Trophoblast cell (in vitro differentiated cells and primary cell): ENCODE results near the gene MIER2.
"Not testable (repeated sequence)": the region's sequence is repeated elsewhere in the genome, so short reads cannot be mapped to it uniquely, and the experiment has no call there.

Experiments
- DNase-seq, 2 donors: peaks; one replicate each; pipeline ENCODE4 v3.0.0-alpha.2; 2016
- H2AFZ ChIP-seq: 2 replicates; pipeline ENCODE4 v1.6.1; 2013; ENCODE audit warnings: low read length, moderate library complexity, mild to moderate bottlenecking; ENCODE audit not compliant: insufficient read depth, poor library complexity
- H2AK5ac ChIP-seq: 2 replicates; pipeline ENCODE4 v1.6.1; 2013; ENCODE audit warnings: mild to moderate bottlenecking, low read length
- H2BK120ac ChIP-seq: 2 replicates; pipeline ENCODE4 v1.6.1; 2013; ENCODE audit warnings: low read length, mild to moderate bottlenecking, moderate library complexity; ENCODE audit not compliant: insufficient read depth, poor library complexity
- H2BK12ac ChIP-seq: 2 replicates; pipeline ENCODE4 v1.6.1; 2013; ENCODE audit warnings: mild to moderate bottlenecking, low read length, moderate library complexity
- H2BK5ac ChIP-seq: 2 replicates; pipeline ENCODE4 v1.6.1; 2013; ENCODE audit warnings: low read length, low read depth, moderate library complexity, mild to moderate bottlenecking; ENCODE audit not compliant: poor library complexity
- H3K14ac ChIP-seq: 2 replicates; pipeline ENCODE4 v1.6.1; 2013; ENCODE audit warnings: mild to moderate bottlenecking, low read length
- H3K18ac ChIP-seq: 2 replicates; pipeline ENCODE4 v1.6.1; 2013; ENCODE audit warnings: mild to moderate bottlenecking, low read length
- H3K23ac ChIP-seq: 2 replicates; pipeline ENCODE4 v1.6.1; 2013; ENCODE audit warnings: low read length
- H3K27ac ChIP-seq: 2 replicates; pipeline ENCODE4 v1.5.1; 2013; ENCODE audit warnings: low read depth, mild to moderate bottlenecking, inconsistent platforms, low read length, moderate library complexity
- H3K27me3 ChIP-seq: 2 replicates; pipeline ENCODE4 v1.6.1; 2013; ENCODE audit warnings: inconsistent platforms, mild to moderate bottlenecking, low read length, moderate library complexity; ENCODE audit not compliant: insufficient read depth
- H3K36me3 ChIP-seq, 2 experiments: 1 replicate in 1 of 2; 2 replicates in 1 of 2; pipeline ENCODE4 v1.6.1; 2013; ENCODE audit warnings: low read length in 2 of 2, mild to moderate bottlenecking in 2 of 2, moderate library complexity in 1 of 2; ENCODE audit not compliant: insufficient read depth in 2 of 2, control insufficient read depth in 1 of 2
- H3K4ac ChIP-seq: 2 replicates; pipeline ENCODE4 v1.6.1; 2013; ENCODE audit warnings: low read depth, mild to moderate bottlenecking, low read length, moderate library complexity
- H3K4me1 ChIP-seq, 2 experiments: 1 replicate in 1 of 2; 2 replicates in 1 of 2; pipeline ENCODE4 v1.6.1; 2013; ENCODE audit warnings: low read length in 2 of 2, mild to moderate bottlenecking in 2 of 2, moderate library complexity in 1 of 2; ENCODE audit not compliant: insufficient read depth in 2 of 2, control insufficient read depth in 1 of 2
- H3K4me2 ChIP-seq: 2 replicates; pipeline ENCODE4 v1.6.1; 2013; ENCODE audit warnings: inconsistent platforms, mild to moderate bottlenecking, low read length, moderate library complexity
- H3K4me3 ChIP-seq: 2 replicates; pipeline ENCODE4 v1.5.1; 2013; ENCODE audit warnings: mild to moderate bottlenecking, low read depth, low read length, inconsistent platforms
- H3K79me1 ChIP-seq: one replicate; pipeline ENCODE4 v1.6.1; 2013; ENCODE audit warnings: low read length
- H3K79me2 ChIP-seq: 2 replicates; pipeline ENCODE4 v1.6.1; 2013; ENCODE audit warnings: low read length, mild to moderate bottlenecking; ENCODE audit not compliant: control insufficient read depth, insufficient read depth, poor library complexity
- H3K9ac ChIP-seq: 2 replicates; pipeline ENCODE4 v1.6.1; 2013; ENCODE audit warnings: mild to moderate bottlenecking, low read length
- H3K9me3 ChIP-seq: 2 replicates; pipeline ENCODE4 v1.6.1; 2013; ENCODE audit warnings: low read depth, mild to moderate bottlenecking, control low read depth, inconsistent platforms, low read length; ENCODE audit not compliant: insufficient read depth
- H4K12ac ChIP-seq: 2 replicates; pipeline ENCODE4 v1.6.1; 2013; ENCODE audit warnings: low read depth, mild to moderate bottlenecking, low read length, moderate library complexity
- H4K8ac ChIP-seq: 2 replicates; pipeline ENCODE4 v1.6.1; 2013; ENCODE audit warnings: low read depth, mild to moderate bottlenecking, low read length, moderate library complexity
- H4K91ac ChIP-seq: one replicate; pipeline ENCODE4 v1.6.1; 2013; ENCODE audit warnings: low read depth, mild to moderate bottlenecking, low read length, moderate library complexity
- WGBS: extraction: QIAGEN DNeasy Blood & Tissue Kit; methylation state at CpG from one replicate; pipeline ENCODE4 v1.1.7; 2013; ENCODE audit warnings: missing lambda C conversion rate; ENCODE audit not compliant: insufficient read length, insufficient coverage; ENCODE audit errors: extremely low coverage; 5-methylcytosine and 5-hydroxymethylcytosine counted together

MIER2 gene

DNA sequence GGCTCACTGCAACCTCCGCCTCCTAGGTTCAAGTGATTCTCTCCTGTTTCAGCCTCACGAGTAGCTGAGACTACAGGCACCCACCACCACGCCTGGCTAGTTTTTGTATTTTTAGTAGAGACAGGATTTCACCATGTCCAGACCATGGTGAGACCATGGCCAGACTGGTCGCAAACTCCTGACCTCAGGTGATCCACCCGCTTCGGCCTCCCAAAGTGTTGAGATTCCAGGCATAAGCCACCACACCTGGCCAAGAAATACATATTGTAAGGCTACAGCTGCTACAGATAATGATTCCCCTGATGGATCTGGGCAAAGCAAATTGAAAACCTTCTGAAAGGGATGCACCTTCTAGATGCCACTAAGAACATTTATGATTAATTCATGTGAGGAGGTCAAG lies 71.2 kb downstream of the MIER2 start:
- Histone ChIP-seq H3K79me2 (no peaks in the 10 kb centered on the region), H3K4me2 (no peak overlapping the region), H3K18ac (no peak overlapping the region), H3K14ac (no peak overlapping the region), H3K4me1 (no peaks in the 10 kb centered on the region), H4K8ac (no peak overlapping the region), H3K4ac (no peak overlapping the region), H2BK5ac (no peak overlapping the region), H3K9me3 (no peaks in the 10 kb centered on the region), H3K27ac (no peak overlapping the region), H3K27me3 (no peaks in the 10 kb centered on the region), H2BK120ac (no peak overlapping the region), H3K79me1 (no peaks in the 10 kb centered on the region), H3K36me3 (no peaks in the 10 kb centered on the region), H4K91ac (no peak overlapping the region), H2AFZ (no peak overlapping the region), H3K23ac (no peak overlapping the region), H3K9ac (no peak overlapping the region), H2BK12ac (no peak overlapping the region), H2AK5ac (no peak overlapping the region), H4K12ac (no peak overlapping the region), H3K4me3 (no peak overlapping the region)
- WGBS, result no CpG with 5 or more reads among the region's 6 CpGs
- peak; percentile 65 to 75 for DNase-seq

GRCh38 chr19:271856-272255 lies 72.7 kb downstream of the MIER2 start:
- Histone ChIP-seq H3K14ac (no peak overlapping the region), H2BK5ac (no peak overlapping the region), H3K4me1 (no peaks in the 10 kb centered on the region), H3K9ac (no peak overlapping the region), H2BK12ac (no peak overlapping the region), H3K9me3 (no peaks in the 10 kb centered on the region), H3K27me3 (no peaks in the 10 kb centered on the region), H4K91ac (no peak overlapping the region), H4K8ac (no peak overlapping the region), H3K79me1 (no peaks in the 10 kb centered on the region), H4K12ac (no peak overlapping the region), H3K4me3 (no peak overlapping the region), H3K79me2 (no peaks in the 10 kb centered on the region), H3K18ac (no peak overlapping the region), H2AK5ac (no peak overlapping the region), H3K27ac (no peak overlapping the region), H3K36me3 (no peaks in the 10 kb centered on the region), H3K23ac (no peak overlapping the region), H3K4ac (no peak overlapping the region), H3K4me2 (no peak overlapping the region), H2BK120ac (no peak overlapping the region), H2AFZ (no peak overlapping the region)
- WGBS, result no CpG with 5 or more reads among the region's 6 CpGs
- no peak for DNase-seq

- H3K18ac ChIP-seq, H3K4ac ChIP-seq, H3K14ac ChIP-seq, H2BK120ac ChIP-seq, H3K79me2 ChIP-seq, H4K12ac ChIP-seq, H3K9me3 ChIP-seq, H3K9ac ChIP-seq, H4K8ac ChIP-seq, H2AFZ ChIP-seq, H2AK5ac ChIP-seq, H2BK12ac ChIP-seq, DNase-seq, H3K27ac ChIP-seq, H3K4me3 ChIP-seq, H3K4me1 ChIP-seq, H3K27me3 ChIP-seq, H2BK5ac ChIP-seq, H3K79me1 ChIP-seq, H3K4me2 ChIP-seq, H3K23ac ChIP-seq, H4K91ac ChIP-seq, H3K36me3 ChIP-seq: not testable (repeated sequence)
- WGBS, result no CpG with 5 or more reads among the region's 12 CpGs
Measured at GRCh38 chr19:270766-271318, 73.8 kb downstream of the MIER2 start.

DNA sequence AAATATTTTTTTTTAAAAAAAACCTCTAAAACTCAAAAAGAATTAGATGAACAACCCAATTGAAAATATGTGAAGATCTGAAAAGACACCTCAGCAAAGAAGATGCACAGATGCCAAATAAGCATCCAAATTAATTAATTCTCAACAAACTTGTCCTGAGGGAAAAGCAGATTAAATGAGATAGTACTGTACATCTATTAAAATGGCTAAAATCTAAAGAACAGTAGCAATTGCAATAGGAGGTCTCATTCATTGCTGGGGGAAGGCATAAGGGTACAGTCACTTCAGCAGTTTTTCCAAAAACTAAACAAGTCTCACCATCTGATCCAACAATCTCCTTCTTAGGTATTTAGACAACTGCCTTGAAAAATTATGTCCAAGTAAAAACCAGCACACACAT lies 75.4 kb downstream of the MIER2 start:
- H3K79me2 ChIP-seq, result no peaks in the 10 kb centered on the region
- H2AK5ac ChIP-seq, result no peak overlapping the region

More for the DNA sequence above, 75.4 kb downstream of the MIER2 start:
- DNase-seq, result no peak
- H3K9me3 ChIP-seq, result no peaks in the 10 kb centered on the region
- H3K4me3 ChIP-seq, result no peak overlapping the region
- H2BK120ac ChIP-seq, result no peak overlapping the region
- no peak overlapping the region for H2AFZ ChIP-seq
- H3K9ac ChIP-seq, result no peak overlapping the region
- H4K8ac ChIP-seq, result no peak overlapping the region
- H3K4ac ChIP-seq, result no peak overlapping the region
- no peaks in the 10 kb centered on the region for H3K79me1 ChIP-seq
- H3K27ac ChIP-seq, result no peak overlapping the region
- no peak overlapping the region for H3K23ac ChIP-seq
- no peak overlapping the region for H4K91ac ChIP-seq
- no peak overlapping the region for H3K18ac ChIP-seq
- H2BK12ac ChIP-seq, result no peak overlapping the region
- H2BK5ac ChIP-seq, result no peak overlapping the region
- H3K27me3 ChIP-seq, result no peaks in the 10 kb centered on the region
- no peak overlapping the region for H3K14ac ChIP-seq
- H3K4me1 ChIP-seq, result no peaks in the 10 kb centered on the region
- H3K4me2 ChIP-seq, result no peak overlapping the region
- H4K12ac ChIP-seq, result no peak overlapping the region
- H3K36me3 ChIP-seq, result no peaks in the 10 kb centered on the region
